Endodermal cell (in vitro differentiated cells): ENCODE results near the gene LEKR1. TPM values are rescaled to one million over a fixed set of nuclear protein-coding genes. Genes with fewer than 3 reads are reported as not detected.

Experiments used
- DNase-seq: peaks from one replicate; pipeline ENCODE4 v3.0.0-alpha.2; 2017
- H3K27ac ChIP-seq: 2 replicates; pipeline ENCODE4 v1.5.1; 2013; ENCODE audit warnings: mild to moderate bottlenecking, low read depth, low read length, moderate library complexity
- H3K27me3 ChIP-seq: 2 replicates; pipeline ENCODE4 v1.6.1; 2013; ENCODE audit warnings: mild to moderate bottlenecking, low read length, moderate library complexity; ENCODE audit not compliant: insufficient read depth, control insufficient read depth, poor library complexity, severe bottlenecking
- H3K36me3 ChIP-seq: 2 replicates; pipeline ENCODE4 v1.7.0; 2013; ENCODE audit warnings: mild to moderate bottlenecking, low read length, moderate library complexity; ENCODE audit not compliant: control insufficient read depth, insufficient read depth
- H3K4me1 ChIP-seq: one replicate; pipeline ENCODE4 v1.7.0; 2013; ENCODE audit warnings: low read length; ENCODE audit not compliant: control insufficient read depth, insufficient read depth
- H3K4me3 ChIP-seq: 2 replicates; pipeline ENCODE4 v1.5.1; 2013; ENCODE audit warnings: mild to moderate bottlenecking, low read length, moderate library complexity
- H3K9ac ChIP-seq: 2 replicates; pipeline ENCODE4 v1.6.1; 2013; ENCODE audit warnings: mild to moderate bottlenecking, low read length, moderate library complexity; ENCODE audit not compliant: poor library complexity, severe bottlenecking; ENCODE audit errors: extremely low read depth
- H3K9me3 ChIP-seq: 2 replicates; pipeline ENCODE4 v1.6.1; 2013; ENCODE audit warnings: mild to moderate bottlenecking, low read length, moderate library complexity; ENCODE audit not compliant: control insufficient read depth
- H3K27ac Mint-ChIP-seq: 2 replicates; pipeline ENCODE4 v1.8.0; 2020; ENCODE audit warnings: mixed read lengths
- H3K27me3 Mint-ChIP-seq: 2 replicates; pipeline ENCODE4 v1.8.0; 2021; ENCODE audit warnings: mild to moderate bottlenecking, mixed read lengths; ENCODE audit not compliant: insufficient read depth
- H3K36me3 Mint-ChIP-seq: 2 replicates; pipeline ENCODE4 v1.8.0; 2020; ENCODE audit warnings: low read depth, mixed read lengths
- H3K4me1 Mint-ChIP-seq: 2 replicates; pipeline ENCODE4 v1.8.0; 2020; ENCODE audit warnings: mixed read lengths
- H3K4me3 Mint-ChIP-seq: 2 replicates; pipeline ENCODE4 v1.8.0; 2020; ENCODE audit warnings: mild to moderate bottlenecking, moderate library complexity, mixed read lengths
- H3K9me3 Mint-ChIP-seq: 2 replicates; pipeline ENCODE4 v1.8.0; 2020; ENCODE audit warnings: mild to moderate bottlenecking, mixed read lengths
- WGBS, 2 experiments: methylation state at CpG; one replicate each; pipeline versions ENCODE4 v1.1.5 to v1.1.7; 2013; ENCODE audit warnings: missing lambda C conversion rate in 2 of 2, mixed read lengths in 1 of 2; ENCODE audit not compliant: insufficient coverage in 1 of 2, insufficient read length in 1 of 2; 5-methylcytosine and 5-hydroxymethylcytosine counted together
- total RNA-seq, 2 donors: library from RNA; stranded (reverse); fragmentation: NEBNext Ultra II Directional in 1 of 2; extraction: Animal tissue kit (Norgen Biotek cat#: 25700) in 1 of 2; gene quantifications; 2 replicates in 1 of 2; 3 replicates in 1 of 2; pipeline ENCODE4 v1.2.1, GENCODE V29; 2021
- TF ChIP-seq, protein P1 (sequence below): fragments of 200-600 bp; sonication (generic); conservative IDR thresholded peaks from 2 replicates; pipeline ENCODE4 v1.5.0; 2021; ENCODE audit warnings: antibody characterized with exemption, mild to moderate bottlenecking

LEKR1 gene
- total RNA-seq, 2 donors from 2014 or later, result 1.0 to 1.2 TPM

DNA sequence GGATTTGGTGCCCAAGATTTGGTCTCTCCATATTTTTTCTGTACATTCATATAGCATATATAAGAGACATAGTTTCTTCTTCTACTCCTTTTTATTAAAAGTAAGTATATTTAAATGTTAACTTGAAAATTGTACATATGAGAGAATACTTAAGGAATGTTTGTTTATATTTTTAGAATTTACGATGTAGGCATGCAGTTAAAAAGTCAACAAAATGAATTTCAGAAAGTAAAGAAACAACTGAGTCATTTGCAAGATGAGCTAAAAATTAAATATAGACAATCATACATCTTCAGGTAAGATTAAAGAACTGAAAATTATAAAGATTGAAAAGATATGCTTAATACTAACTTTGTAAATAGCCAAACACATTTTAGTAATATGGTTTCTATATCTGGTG, 94.2 kb downstream of the LEKR1 start:
- H3K4me1 Mint-ChIP-seq, result no peaks in the 10 kb centered on the region
- Histone ChIP-seq H3K4me3 (no peak overlapping the region), H3K36me3 (no peaks in the 10 kb centered on the region), H3K27me3 (no peaks in the 10 kb centered on the region), H3K27ac (no peak overlapping the region), H3K4me1 (no peaks in the 10 kb centered on the region), H3K9me3 (peaks cover 6% of the 10 kb centered on the region), H3K9ac (no peak overlapping the region)
- TF ChIP-seq, protein P1, sequence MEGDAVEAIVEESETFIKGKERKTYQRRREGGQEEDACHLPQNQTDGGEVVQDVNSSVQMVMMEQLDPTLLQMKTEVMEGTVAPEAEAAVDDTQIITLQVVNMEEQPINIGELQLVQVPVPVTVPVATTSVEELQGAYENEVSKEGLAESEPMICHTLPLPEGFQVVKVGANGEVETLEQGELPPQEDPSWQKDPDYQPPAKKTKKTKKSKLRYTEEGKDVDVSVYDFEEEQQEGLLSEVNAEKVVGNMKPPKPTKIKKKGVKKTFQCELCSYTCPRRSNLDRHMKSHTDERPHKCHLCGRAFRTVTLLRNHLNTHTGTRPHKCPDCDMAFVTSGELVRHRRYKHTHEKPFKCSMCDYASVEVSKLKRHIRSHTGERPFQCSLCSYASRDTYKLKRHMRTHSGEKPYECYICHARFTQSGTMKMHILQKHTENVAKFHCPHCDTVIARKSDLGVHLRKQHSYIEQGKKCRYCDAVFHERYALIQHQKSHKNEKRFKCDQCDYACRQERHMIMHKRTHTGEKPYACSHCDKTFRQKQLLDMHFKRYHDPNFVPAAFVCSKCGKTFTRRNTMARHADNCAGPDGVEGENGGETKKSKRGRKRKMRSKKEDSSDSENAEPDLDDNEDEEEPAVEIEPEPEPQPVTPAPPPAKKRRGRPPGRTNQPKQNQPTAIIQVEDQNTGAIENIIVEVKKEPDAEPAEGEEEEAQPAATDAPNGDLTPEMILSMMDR, result no peak
- H3K36me3 Mint-ChIP-seq, result peaks cover 12% of the 10 kb centered on the region
- WGBS, 2 experiments, result 94 to 100% methylated on average over 1 of the region's 1 CpG
- no peak overlapping the region for H3K4me3 Mint-ChIP-seq
- no peak for DNase-seq
- no peak overlapping the region for H3K27ac Mint-ChIP-seq
- no peaks in the 10 kb centered on the region for H3K27me3 Mint-ChIP-seq
- H3K9me3 Mint-ChIP-seq, result peaks cover 21% of the 10 kb centered on the region

DNA sequence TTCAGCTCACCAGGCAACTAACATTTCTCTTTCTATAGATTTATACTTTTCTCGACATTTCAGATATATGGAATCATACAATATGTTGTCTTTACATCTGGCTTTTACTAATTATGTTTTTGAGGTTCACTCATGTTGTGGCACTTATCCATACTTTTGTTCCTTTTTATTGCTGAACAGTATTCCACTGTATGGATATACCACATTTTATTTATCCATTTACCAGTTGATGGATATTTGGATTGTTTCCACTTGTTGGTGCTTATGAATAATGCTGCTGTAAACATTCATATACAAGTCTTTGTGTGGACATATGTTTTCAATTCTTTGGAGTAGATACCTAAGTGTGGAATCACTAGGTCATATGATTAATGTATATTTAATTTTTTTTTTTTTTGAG, 97.2 kb downstream of the LEKR1 start:
- Mint-ChIP-seq H3K9me3 (peaks cover 20% of the 10 kb centered on the region), H3K4me1 (no peaks in the 10 kb centered on the region), H3K4me3 (no peak overlapping the region), H3K27me3 (no peaks in the 10 kb centered on the region), H3K27ac (no peak overlapping the region), H3K36me3 (peaks cover 8% of the 10 kb centered on the region)
- H3K27ac ChIP-seq, result no peak overlapping the region
- WGBS, 2 experiments, result 100% methylated on average over 1 of the region's 1 CpG; no CpG with 5 or more reads in 1 of the 2 experiments
- TF ChIP-seq, protein P1, result no peak
- no peak for DNase-seq
- no peaks in the 10 kb centered on the region for H3K27me3 ChIP-seq
- H3K9me3 ChIP-seq, result peaks cover 9% of the 10 kb centered on the region
- H3K4me3 ChIP-seq, result no peak overlapping the region
- no peaks in the 10 kb centered on the region for H3K36me3 ChIP-seq
- no peaks in the 10 kb centered on the region for H3K4me1 ChIP-seq
- no peak overlapping the region for H3K9ac ChIP-seq

DNA sequence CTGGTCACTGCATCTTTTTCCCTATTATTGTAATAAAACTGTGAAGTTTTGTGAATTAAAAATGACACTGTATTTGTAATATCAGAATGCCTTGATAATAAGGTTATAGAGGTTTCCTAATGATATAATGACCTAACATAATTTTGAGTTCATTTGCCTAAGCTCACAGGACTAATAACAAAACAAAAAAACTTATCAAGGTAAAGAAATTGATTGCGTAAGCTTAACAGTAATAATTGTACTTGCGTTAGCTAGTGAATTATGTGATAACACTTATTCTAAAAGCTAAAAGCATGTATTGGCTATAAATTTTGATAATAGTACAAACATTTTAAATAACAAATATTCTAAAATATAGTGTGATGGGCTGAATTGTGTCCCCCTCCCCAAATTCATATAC, 112.6 kb downstream of the LEKR1 start:
- 100% methylated on average over 2 of the region's 2 CpGs; no CpG with 5 or more reads in 1 of the 2 experiments for WGBS, 2 experiments
- TF ChIP-seq, protein P1, result no peak
- no peaks in the 10 kb centered on the region for H3K36me3 Mint-ChIP-seq

More for the DNA sequence above, 112.6 kb downstream of the LEKR1 start:
- H3K9ac ChIP-seq, result no peak overlapping the region
- no peaks in the 10 kb centered on the region for H3K9me3 Mint-ChIP-seq
- no peaks in the 10 kb centered on the region for H3K27me3 ChIP-seq
- H3K4me1 ChIP-seq, result no peaks in the 10 kb centered on the region
- H3K27ac ChIP-seq, result no peak overlapping the region
- H3K27me3 Mint-ChIP-seq, result no peaks in the 10 kb centered on the region
- no peaks in the 10 kb centered on the region for H3K4me1 Mint-ChIP-seq
- H3K9me3 ChIP-seq, result no peaks in the 10 kb centered on the region
- no peaks in the 10 kb centered on the region for H3K36me3 ChIP-seq
- no peak overlapping the region for H3K4me3 ChIP-seq
- H3K4me3 Mint-ChIP-seq, result no peak overlapping the region
- no peak overlapping the region for H3K27ac Mint-ChIP-seq
- no peak for DNase-seq
